Activated CD8-positive, alpha-beta T cell treated with anti-CD3 and anti-CD28 coated beads for 36 hours (primary cell): ENCODE results near the gene PRLH. TPM values are rescaled to one million over a fixed set of nuclear protein-coding genes. Genes with fewer than 3 reads are reported as not detected.

Experiments used
- ATAC-seq: fragments of 200-7000 bp; cut with Tn5 transposase; one replicate; pipeline ENCODE4 v1.10.0; 2021; ENCODE audit warnings: mild to moderate bottlenecking, moderate library complexity
- CTCF ChIA-PET: fragments of 350-600 bp; sonication (Branson Sonifier 250); formaldehyde crosslinking; loops from one replicate; lab custom pipeline; 2021; ENCODE audit warnings: antibody characterized with exemption; lab: Charles Lee
- POLR2A ChIA-PET: fragments of 350-600 bp; sonication (Branson Sonifier 250); formaldehyde crosslinking; loops from one replicate; lab custom pipeline; 2021; ENCODE audit warnings: antibody characterized with exemption; lab: Charles Lee
- DNase-seq: peaks from one replicate; pipeline ENCODE4 v3.0.0-alpha.2; 2020
- H3K27ac Mint-ChIP-seq: one replicate; pipeline ENCODE4 v1.8.0; 2021; ENCODE audit warnings: mild to moderate bottlenecking, mixed read lengths
- H3K27me3 Mint-ChIP-seq: one replicate; pipeline ENCODE4 v1.8.0; 2021; ENCODE audit warnings: mixed read lengths
- H3K36me3 Mint-ChIP-seq: one replicate; pipeline ENCODE4 v1.8.0; 2021; ENCODE audit warnings: low read depth, mixed read lengths
- H3K4me1 Mint-ChIP-seq: one replicate; pipeline ENCODE4 v1.8.0; 2021; ENCODE audit warnings: low read depth, mixed read lengths
- H3K4me3 Mint-ChIP-seq: one replicate; pipeline ENCODE4 v1.8.0; 2021; ENCODE audit warnings: mild to moderate bottlenecking, moderate library complexity, mixed read lengths
- H3K9me3 Mint-ChIP-seq: one replicate; pipeline ENCODE4 v1.8.0; 2021; ENCODE audit warnings: mixed read lengths
- CTCF ChIP-seq: fragments of 200-600 bp; IDR thresholded peaks from one replicate; pipeline ENCODE4 v1.8.0; 2022; ENCODE audit warnings: antibody characterized with exemption, mild to moderate bottlenecking
- intact Hi-C: fragments of 100-400 bp; cut with micrococcal nuclease; formaldehyde crosslinking; loops from one replicate; pipeline ENCODE4 v1.10.0; 2022
- total RNA-seq, 2 experiments: library from RNA; stranded (reverse); gene quantifications; one replicate each; pipeline ENCODE4 v1.2.3, GENCODE V29; 2021

PRLH gene
- total RNA-seq, 2 experiments from 2014 or later = not detected

GRCh38 chr2:237602409-237602808 is 36.0 kb downstream of the PRLH start:
- Mint-ChIP-seq H3K9me3 (peaks cover 4% of the 10 kb centered on the region), H3K27me3 (no peaks in the 10 kb centered on the region), H3K4me1 (peaks cover 20% of the 10 kb centered on the region), H3K36me3 (no peaks in the 10 kb centered on the region), H3K27ac (peak overlapping the region; percentile 78), H3K4me3 (no peak overlapping the region)
- CTCF ChIA-PET = interaction anchor here (1.1 to 4.1 kb wide), 4 partner anchors 10 to 143 kb away, joined by 3 to 31 read pairs (median 6); no protein-coding TSS in a partner anchor
- DNase-seq = no peak
- no peak for ATAC-seq
- TF ChIP-seq CTCF = no peak
- intact Hi-C loops = no loop called here
- POLR2A ChIA-PET = interaction anchor here (1.2 kb wide), 1 partner anchor 13 kb away, joined by 3 read pairs; no protein-coding TSS in a partner anchor

- Mint-ChIP-seq H3K9me3 (peaks cover 4% of the 10 kb centered on the region), H3K4me1 (peaks cover 20% of the 10 kb centered on the region), H3K27me3 (no peaks in the 10 kb centered on the region), H3K27ac (peak overlapping the region; percentile 78), H3K4me3 (peak overlapping the region; percentile 5), H3K36me3 (no peaks in the 10 kb centered on the region)
- TF ChIP-seq CTCF = no peak
- ChIA-PET CTCF (interaction anchor here (0.9 to 4.1 kb wide), 6 partner anchors 11 to 142 kb away, joined by 3 to 31 read pairs (median 4); no protein-coding TSS in a partner anchor), POLR2A (interaction anchor here (1.3 to 1.6 kb wide), 3 partner anchors 10 to 89 kb away, joined by 3 to 5 read pairs (median 4); no protein-coding TSS in a partner anchor)
- ATAC-seq (no peak), DNase-seq (no peak)
- intact Hi-C loops = no loop called here
Observed at GRCh38 chr2:237603049-237603717, 36.8 kb downstream of the PRLH start.

GRCh38 chr2:237603718-237604362 is 37.5 kb downstream of the PRLH start:
- Mint-ChIP-seq H3K27me3 (no peaks in the 10 kb centered on the region), H3K4me1 (peaks cover 20% of the 10 kb centered on the region), H3K27ac (peak overlapping the region; percentile 78), H3K36me3 (no peaks in the 10 kb centered on the region), H3K4me3 (peak overlapping the region; percentile 5), H3K9me3 (peaks cover 4% of the 10 kb centered on the region)
- CTCF ChIA-PET = interaction anchor here (0.9 to 4.1 kb wide), 3 partner anchors 22 to 142 kb away, joined by 3 to 31 read pairs (median 4); no protein-coding TSS in a partner anchor
- POLR2A ChIA-PET = interaction anchor here (1.3 to 1.6 kb wide), 3 partner anchors 11 to 89 kb away, joined by 3 to 5 read pairs (median 4); no protein-coding TSS in a partner anchor
- intact Hi-C loops = no loop called here
- DNase-seq = peak; percentile 62
- ATAC-seq = peak; percentile 98
- no peak for TF ChIP-seq CTCF

GRCh38 chr2:237604391-237604790 is 38.0 kb downstream of the PRLH start:
- ChIA-PET CTCF (interaction anchor here (1.0 to 4.1 kb wide), 2 partner anchors 22 to 141 kb away, joined by 4 to 31 read pairs; no protein-coding TSS in a partner anchor), POLR2A (interaction anchor here (1.3 to 1.6 kb wide), 3 partner anchors 11 to 88 kb away, joined by 3 to 5 read pairs (median 4); no protein-coding TSS in a partner anchor)
- no peak for TF ChIP-seq CTCF
- H3K9me3 Mint-ChIP-seq = peaks cover 4% of the 10 kb centered on the region
- H3K4me1 Mint-ChIP-seq = peaks cover 20% of the 10 kb centered on the region
- no peak overlapping the region for H3K27ac Mint-ChIP-seq
- no peaks in the 10 kb centered on the region for H3K36me3 Mint-ChIP-seq
- intact Hi-C loops = no loop called here
- no peaks in the 10 kb centered on the region for H3K27me3 Mint-ChIP-seq
- DNase-seq (no peak), ATAC-seq (no peak)
- no peak overlapping the region for H3K4me3 Mint-ChIP-seq
